Pons (tissue), 1 donor: ENCODE results near the gene ARGLU1.
A peak's percentile ranks its signal among the peaks of the same experiment; 100 is the strongest.

Experiments used
- DNase-seq: peaks from one replicate; pipeline ENCODE4 v3.0.0-alpha.2; 2016; ENCODE audit warnings: low spot score

The ARGLU1 gene

DNA sequence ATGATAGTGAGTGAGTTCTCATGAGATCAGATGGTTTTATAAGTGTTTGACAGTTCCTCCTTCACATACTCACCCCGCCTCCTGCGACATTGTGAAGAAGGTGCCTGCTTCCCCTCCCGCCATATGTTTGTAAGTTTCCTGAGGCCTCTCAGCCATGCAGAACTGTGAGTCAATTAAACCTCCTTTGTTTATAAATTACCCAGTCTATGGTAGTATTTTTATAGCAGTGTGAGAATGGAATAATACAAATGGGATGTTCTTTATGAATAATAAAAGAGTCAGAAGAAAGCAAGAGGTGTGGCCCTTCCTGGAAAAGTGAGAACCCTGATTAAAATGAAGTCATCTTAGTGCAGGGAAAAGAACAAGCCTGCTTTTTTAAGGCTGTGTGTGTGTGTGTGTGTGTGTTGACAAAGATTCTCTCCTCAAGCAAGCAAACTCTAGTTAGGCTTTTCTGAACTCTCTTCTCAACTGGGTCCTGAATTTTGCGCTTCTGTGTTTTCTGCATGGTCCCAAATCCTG lies 18.8 kb upstream of the ARGLU1 start:
- no peak for DNase-seq

DNA sequence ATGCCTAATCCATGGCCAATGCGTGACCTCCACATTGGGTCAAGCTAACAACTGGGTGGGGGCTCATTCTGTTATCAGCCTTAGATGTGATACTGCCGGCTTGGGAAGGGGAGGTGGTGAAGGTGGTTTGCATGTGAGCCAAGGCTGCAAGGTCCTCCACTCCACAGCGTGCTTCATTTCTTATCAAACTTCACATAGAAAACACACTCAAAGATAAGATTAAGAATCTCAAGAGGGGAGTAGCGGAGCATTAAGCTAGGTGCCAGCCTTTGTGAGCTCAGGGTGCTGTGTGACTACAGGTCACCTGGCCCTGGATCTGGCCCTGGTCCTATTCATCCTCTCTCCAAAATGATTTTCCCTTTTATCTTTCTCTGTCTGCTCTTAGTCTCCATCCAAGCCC lies 13.3 kb upstream of the ARGLU1 start:
- no peak for DNase-seq

GRCh38 chr13:106575896-106576295 lies 8.0 kb upstream of the ARGLU1 start:
- DNase-seq = no peak

GRCh38 chr13:106573868-106574267 lies 5.9 kb upstream of the ARGLU1 start:
- DNase-seq = no peak

DNA sequence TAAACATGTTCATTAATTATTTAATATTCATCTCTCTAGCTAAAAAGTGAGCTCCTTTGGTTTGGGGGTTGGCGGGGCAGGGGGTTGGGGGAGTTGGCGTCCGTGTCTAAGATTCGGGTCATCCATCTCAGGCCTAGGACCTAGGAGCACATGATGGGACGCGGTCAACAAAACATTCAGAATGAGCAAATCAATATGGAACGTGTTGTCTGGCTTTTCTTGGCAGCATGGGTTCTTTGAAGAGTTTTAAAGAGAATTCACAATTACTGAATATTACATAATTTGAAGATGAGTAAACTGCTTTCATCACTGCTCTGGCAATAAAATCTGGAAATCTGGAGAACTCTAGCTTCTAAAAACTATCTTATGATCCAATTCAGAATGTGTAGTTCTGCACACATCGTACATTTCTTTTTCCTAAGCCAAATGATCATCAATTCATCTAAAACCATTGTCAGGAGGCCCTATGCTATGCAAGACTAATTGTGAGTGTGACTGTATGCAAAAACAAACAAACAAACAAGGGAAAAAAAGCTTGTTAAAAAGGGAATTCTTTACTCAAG lies 5.4 kb upstream of the ARGLU1 start:
- no peak for DNase-seq

DNA sequence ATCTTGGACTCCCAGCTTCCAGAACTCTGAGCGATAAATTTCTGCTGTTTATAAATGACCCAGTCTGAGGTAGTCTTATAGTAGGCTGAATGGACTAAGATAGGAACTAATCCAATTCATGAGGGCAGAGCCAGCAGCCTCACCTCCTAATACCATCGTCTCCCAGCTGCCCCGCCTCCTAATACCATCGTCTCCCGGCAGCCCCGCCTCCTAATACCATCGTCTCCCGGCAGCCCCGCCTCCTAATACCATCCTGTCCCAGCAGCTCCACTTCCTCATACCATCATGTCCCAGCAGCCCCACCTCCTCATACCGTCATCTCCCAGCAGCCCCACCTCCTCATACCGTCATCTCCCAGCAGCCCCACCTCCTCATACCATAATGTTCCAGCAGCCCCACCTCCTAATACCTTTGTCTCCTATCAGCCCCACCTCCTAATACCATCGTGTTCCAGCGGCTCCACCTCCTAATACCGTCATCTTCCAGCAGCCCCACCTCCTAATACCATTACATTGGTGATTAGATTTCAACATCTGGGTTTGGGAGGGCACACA lies 2.4 kb upstream of the ARGLU1 start:
- DNase-seq = no peak

DNA sequence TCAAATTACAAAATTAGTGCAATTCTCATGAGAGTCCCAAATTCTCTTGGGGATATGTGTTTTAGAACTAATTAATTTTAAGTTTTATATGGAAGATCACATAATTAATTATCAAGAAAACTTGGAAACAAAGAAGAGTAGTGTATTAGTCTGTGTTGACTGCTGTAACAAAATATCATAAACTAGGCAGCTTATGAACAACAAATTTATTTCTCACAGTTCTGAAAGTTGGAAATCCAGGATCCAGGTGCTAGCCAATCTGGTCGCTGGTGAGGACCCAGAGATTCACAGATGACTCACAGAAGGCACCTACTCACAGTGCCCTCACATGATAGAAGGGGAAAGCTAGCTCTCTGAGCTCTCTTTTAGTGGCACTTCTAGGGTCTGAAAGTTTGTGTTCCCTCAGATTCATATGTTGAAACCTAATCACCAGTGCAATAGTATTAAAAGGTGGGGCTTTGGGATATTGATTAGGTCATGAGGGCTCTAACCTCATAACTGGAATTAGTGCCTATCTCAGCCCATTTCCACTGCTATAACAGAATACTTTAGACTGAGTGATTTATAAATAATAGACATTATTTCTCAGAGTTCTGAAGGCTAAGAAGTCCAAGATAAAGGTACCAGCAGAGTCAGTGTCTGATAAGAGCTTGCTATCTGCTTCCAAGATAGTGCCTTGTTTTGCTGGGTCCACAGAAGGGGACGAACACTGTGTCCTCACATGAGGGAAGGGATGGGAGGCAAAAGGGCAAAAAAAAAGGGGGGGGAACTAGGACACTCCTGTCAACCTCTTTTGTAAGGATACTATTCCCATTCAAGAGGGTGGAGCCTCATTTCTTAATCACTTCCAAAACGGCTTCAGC lies 1.5 kb upstream of the ARGLU1 start:
- no peak for DNase-seq

- DNase-seq = no peak
Measured at GRCh38 chr13:106568299-106569003, 514 bp upstream of the ARGLU1 start.

- DNase-seq = peak; percentile 49
Measured at GRCh38 chr13:106566641-106567473, 1.1 kb downstream of the ARGLU1 start.

- no peak for DNase-seq
Measured at GRCh38 chr13:106565127-106565775, 2.7 kb downstream of the ARGLU1 start.

DNA sequence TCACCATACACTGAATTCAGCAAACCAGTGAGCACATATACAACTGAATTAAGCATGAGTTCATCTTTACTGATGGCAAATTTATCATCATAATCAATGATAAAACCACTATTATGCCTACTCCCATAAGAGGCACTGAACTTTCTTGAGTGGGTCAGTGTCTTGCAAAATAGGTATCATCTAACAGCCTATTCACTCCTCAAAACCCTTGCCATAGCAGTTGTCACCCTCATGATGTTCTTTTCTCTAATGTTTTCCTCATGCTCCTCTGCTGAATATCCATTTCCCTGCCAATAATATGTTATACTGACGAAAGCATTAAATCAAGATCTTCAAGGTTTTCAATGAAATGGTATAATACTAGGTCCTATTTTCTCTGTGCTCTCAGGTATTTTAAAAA lies 5.6 kb downstream of the ARGLU1 start:
- no peak for DNase-seq

- DNase-seq = peak; percentile 25
Measured at GRCh38 chr13:106561551-106562170, 6.3 kb downstream of the ARGLU1 start.

DNA sequence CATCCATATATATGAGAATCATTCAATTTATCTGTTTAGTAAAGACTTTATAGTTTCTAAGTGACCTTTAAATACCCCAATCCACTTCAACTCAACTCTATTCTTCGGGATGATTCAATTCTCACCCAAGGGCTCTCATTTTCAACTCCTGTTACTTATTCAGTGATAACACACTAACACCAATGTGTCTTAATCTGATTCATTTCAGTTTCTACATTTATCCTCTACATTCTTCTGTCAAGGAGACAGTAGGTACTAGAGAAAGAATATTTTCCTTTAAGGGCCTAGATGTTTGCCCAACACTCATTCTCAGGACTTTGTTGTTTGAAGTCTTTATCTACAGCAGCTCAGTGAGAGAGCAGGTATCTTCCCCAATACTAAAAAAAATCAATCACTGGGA lies 7.1 kb downstream of the ARGLU1 start:
- no peak for DNase-seq

- DNase-seq = no peak
Measured at GRCh38 chr13:106558527-106558926, 9.4 kb downstream of the ARGLU1 start.

GRCh38 chr13:106555631-106556328 lies 12.2 kb downstream of the ARGLU1 start:
- DNase-seq = no peak

- DNase-seq = no peak
Measured at GRCh38 chr13:106551751-106552150, 16.2 kb downstream of the ARGLU1 start.

GRCh38 chr13:106551350-106551749 lies 16.6 kb downstream of the ARGLU1 start:
- no peak for DNase-seq

GRCh38 chr13:106550570-106551135 lies 17.3 kb downstream of the ARGLU1 start:
- no peak for DNase-seq

- no peak for DNase-seq
Measured at GRCh38 chr13:106548064-106548696, 19.8 kb downstream of the ARGLU1 start.
